Measurements from ENCODE around the gene CRYL1.

- TF ChIP-seq CTCF (IDR thresholded peaks at IDR 0.05; ENCODE audit: poor library complexity, severe bottlenecking) = no peak
- TF ChIP-seq, protein P1, sequence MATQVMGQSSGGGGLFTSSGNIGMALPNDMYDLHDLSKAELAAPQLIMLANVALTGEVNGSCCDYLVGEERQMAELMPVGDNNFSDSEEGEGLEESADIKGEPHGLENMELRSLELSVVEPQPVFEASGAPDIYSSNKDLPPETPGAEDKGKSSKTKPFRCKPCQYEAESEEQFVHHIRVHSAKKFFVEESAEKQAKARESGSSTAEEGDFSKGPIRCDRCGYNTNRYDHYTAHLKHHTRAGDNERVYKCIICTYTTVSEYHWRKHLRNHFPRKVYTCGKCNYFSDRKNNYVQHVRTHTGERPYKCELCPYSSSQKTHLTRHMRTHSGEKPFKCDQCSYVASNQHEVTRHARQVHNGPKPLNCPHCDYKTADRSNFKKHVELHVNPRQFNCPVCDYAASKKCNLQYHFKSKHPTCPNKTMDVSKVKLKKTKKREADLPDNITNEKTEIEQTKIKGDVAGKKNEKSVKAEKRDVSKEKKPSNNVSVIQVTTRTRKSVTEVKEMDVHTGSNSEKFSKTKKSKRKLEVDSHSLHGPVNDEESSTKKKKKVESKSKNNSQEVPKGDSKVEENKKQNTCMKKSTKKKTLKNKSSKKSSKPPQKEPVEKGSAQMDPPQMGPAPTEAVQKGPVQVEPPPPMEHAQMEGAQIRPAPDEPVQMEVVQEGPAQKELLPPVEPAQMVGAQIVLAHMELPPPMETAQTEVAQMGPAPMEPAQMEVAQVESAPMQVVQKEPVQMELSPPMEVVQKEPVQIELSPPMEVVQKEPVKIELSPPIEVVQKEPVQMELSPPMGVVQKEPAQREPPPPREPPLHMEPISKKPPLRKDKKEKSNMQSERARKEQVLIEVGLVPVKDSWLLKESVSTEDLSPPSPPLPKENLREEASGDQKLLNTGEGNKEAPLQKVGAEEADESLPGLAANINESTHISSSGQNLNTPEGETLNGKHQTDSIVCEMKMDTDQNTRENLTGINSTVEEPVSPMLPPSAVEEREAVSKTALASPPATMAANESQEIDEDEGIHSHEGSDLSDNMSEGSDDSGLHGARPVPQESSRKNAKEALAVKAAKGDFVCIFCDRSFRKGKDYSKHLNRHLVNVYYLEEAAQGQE (IDR thresholded peaks at IDR 0.05; ENCODE audit: borderline replicate concordance) = no peak
- no peak for TF ChIP-seq RAD21 (conservative IDR thresholded peaks at IDR 0.05)
- no peak for TF ChIP-seq EP300 (conservative IDR thresholded peaks at IDR 0.05; ENCODE audit: poor library complexity, severe bottlenecking)
- TF ChIP-seq TAF1 (IDR thresholded peaks at IDR 0.05; ENCODE audit: low read depth) = no peak
- TF ChIP-seq EZH2 (IDR thresholded peaks at IDR 0.05; ENCODE audit: borderline replicate concordance, insufficient read depth, low read length, poor library complexity, severe bottlenecking) = no peak
Measured at GRCh38 chr13:20461860-20462532, 63.7 kb downstream of the CRYL1 start.

Data from neural cell (in vitro differentiated cells).